HG03469 (cell line): ENCODE results near the gene KCNQ2.

Experiments
- ATAC-seq: cut with Tn5 transposase; IDR thresholded peaks from one replicate; pipeline ENCODE4 v1.9.1; 2021; ENCODE audit warnings: mild to moderate bottlenecking, moderate library complexity, moderate number of reproducible peaks; ENCODE audit not compliant: unreplicated experiment

KCNQ2 gene

DNA sequence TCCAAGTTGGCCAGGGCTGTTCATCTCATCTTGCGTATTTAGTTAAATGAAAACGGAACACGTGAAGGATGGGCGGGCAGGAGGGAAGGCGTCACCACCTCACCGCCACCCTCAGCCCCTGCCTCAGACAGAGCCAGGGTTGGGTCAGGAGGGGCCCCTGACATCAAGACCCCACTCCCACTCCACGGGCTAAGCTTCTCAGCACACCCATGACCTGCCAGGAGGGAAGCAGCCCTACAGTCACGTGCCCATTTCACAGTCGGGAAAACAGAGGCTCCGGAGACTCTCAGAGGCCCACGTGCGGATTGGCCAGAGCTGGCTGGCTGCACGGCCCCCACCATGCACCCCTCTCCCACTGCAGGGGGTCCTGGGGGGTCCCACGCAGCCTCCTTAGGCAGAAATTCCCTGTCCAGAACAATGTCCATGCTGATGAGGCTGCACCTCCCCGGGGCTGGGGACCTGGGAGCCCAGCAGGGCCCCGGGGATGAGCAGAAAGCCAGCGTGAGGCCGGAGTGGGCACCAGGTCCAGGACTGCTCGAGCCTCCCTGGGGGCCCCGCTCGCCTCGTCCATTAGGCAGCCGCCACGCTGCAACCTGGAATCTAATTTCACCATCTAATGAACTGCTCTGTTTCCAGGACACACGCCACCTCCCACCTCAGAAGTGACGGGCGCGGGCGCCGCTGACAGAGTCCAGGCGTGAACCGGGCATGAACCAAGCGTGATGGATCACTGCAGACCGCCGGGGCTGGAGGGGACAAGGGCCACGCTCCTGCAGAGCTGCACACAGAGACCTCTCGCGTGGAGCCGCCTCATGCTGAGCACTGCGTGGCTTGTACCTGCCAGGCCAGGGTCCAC is 15.8 kb downstream of the KCNQ2 start:
- ATAC-seq = no peak

DNA sequence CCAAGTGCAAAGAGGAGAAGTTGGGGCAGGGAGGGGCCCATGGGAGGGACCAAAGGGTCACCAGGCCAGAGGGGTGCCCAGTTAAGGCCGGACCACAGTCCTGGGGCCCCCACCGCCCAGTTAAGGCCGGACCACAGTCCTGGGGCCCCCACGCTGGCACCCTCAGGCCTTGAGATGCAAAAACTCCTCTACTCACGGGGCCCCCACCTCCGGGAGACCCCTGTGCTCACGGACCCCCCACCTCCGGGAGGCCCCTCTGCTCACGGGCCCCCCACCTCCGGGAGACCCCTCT is 16.9 kb downstream of the KCNQ2 start:
- ATAC-seq = no peak

GRCh38 chr20:63454731-63455567 is 17.5 kb downstream of the KCNQ2 start:
- ATAC-seq = no peak

DNA sequence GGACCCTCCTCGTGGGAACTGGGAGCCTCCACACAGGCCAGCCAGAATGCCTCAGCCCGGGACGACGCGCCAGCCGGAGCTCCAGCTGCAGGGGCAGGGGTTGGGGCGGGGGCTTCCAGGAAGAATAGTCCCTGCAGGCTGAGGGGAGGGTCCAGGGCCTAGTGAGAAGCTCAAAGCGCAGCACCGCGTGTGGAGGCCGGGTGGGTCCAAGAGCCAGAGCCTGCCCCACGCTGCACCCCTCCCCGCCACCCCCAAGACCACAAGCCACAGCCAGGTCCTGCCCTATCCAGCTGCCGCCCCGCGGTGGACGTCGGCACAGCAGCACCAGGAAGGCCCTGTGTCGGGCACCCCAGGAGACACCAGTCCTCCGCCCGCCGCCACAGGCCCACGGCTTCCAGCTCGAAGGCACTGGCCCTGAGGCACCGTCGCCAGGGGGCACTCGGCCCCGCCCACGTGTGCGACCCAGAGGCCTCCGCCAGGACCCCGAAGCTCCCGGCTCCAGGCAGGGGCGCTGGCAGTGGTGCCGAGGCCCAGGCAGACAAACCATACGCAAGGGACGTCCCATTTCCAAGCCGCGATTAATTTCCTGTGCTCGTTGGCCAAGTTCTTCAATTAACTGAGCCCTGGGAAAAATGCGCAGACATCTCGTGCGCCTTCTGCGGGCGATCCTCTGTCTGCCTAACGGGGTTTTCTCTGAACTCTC is 19.5 kb downstream of the KCNQ2 start:
- ATAC-seq = no peak

GRCh38 chr20:63452341-63452740 is 20.1 kb downstream of the KCNQ2 start:
- no peak for ATAC-seq

DNA sequence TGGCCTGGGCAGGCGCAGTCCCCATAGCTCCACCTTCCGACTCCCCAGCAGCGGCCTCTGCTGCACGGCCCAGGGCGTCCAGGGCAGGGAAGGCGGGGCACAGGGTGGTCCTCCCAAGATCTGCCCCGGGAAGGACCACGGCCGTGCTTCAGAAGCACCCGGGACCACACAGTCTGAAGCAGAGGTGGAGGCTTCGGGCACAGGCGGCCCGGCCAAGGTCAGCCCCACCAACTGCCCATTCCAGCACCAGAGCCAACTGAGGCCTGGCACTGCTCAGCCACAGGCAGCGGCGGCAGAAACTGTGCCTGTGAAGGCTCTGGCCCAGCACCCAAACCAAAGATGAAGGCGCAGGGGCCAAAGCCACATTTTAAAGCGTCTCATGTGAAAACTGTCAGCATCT is 20.6 kb downstream of the KCNQ2 start:
- ATAC-seq = no peak

DNA sequence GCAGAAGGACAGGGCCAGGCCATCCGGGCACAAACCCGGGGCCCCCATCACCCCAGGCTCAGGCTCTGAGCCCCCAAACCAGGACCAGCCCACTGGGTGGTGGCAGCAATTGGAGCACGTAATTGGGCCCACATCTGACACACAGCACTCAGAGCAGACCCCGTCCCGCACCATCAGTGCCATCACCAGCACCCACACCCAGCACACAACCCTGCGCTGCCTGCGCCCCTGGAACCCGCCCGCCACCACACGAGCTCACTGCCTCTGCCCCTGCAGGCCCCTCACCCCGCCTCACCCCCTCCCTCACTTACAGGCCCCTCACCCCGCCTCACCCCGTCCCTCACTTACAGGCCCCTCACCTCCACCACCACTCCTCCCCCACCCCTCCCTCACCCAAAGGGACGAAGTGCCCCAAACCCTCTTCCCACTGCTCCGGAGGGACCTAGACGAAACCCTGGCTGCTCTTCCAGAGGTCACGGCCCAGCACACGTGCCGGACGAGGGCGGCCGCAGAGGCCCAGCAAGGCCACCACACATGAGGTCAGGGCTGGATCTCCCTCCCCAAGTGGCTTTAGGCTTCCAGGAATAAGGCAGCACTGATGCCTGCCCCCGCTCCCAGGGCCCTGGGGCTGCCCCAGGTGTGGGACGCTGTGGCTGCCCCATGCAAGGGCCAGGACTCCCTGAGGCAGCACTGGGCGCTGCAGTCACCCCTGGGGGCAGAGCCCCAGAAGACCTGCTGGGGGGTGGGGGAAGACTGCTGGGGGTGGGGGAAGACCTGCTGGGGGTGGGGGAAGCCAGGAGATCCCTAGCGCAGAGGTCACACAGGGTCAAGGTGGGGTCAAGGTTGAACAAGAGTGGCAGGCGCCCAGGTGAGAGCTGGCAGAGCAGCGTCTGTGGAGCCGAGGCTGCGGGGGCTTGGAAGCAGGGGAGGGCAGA is 22.4 kb downstream of the KCNQ2 start:
- ATAC-seq = no peak

GRCh38 chr20:63449025-63449424 is 23.4 kb downstream of the KCNQ2 start:
- ATAC-seq = no peak

- ATAC-seq = no peak
Measured at GRCh38 chr20:63448031-63448430, 24.4 kb downstream of the KCNQ2 start.

DNA sequence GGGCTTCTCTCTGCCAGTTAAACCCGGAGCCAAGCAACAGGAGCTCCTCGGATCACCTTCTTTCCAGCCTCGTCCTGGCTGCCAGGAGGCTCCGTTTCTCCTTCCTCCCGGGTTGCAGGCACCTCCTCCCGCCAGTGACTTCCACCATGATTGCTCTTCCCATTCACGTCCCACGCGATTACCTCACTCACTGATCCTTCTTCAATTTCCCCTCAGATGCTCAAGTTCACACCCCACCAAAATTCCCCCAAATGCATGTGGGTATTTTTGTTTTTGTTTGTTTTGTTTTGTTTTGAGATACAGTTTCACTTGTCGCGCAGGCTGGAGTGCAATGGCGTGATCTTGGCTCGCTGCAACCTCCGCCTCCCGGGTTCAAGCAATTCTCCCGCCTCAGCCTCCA is 25.1 kb downstream of the KCNQ2 start:
- no peak for ATAC-seq

DNA sequence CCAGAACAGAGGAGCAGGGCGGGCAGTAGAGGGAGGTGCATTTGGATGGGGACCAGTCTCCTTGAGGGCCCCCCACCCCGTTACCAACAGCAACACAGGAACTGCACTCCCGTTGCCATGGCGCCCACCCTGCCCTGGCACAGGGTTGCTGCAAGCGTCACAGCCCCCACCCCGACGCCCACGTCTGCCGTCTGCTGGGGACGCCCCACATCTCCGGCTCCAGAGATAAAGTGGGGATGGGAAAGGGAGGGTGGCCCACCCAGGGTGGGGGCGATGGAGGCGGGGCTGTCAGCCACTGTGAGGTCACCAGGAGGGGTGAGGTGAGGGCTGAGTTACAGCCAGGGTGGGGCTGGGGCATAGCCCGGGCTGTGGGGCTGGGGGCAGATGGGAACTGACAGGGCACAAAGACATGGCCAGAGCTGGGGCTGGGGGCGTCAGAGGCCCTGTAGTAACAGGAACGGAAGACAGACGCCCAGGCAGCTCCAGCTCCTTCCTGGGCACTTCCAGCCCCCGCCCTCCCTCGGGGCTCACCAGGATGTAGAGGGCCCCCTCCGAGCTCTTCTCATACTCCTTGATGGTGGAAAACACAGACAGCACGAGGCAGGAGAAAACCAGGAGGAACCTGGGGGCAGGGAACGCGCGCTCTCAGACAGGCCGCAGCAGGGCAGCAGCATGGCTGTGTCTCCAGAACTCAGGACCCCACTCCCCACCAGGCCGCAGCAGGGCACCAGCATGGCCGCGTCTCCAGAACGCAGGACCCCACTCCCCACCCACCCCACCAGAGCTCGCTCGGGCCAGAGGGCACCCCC is 26.0 kb downstream of the KCNQ2 start:
- no peak for ATAC-seq

DNA sequence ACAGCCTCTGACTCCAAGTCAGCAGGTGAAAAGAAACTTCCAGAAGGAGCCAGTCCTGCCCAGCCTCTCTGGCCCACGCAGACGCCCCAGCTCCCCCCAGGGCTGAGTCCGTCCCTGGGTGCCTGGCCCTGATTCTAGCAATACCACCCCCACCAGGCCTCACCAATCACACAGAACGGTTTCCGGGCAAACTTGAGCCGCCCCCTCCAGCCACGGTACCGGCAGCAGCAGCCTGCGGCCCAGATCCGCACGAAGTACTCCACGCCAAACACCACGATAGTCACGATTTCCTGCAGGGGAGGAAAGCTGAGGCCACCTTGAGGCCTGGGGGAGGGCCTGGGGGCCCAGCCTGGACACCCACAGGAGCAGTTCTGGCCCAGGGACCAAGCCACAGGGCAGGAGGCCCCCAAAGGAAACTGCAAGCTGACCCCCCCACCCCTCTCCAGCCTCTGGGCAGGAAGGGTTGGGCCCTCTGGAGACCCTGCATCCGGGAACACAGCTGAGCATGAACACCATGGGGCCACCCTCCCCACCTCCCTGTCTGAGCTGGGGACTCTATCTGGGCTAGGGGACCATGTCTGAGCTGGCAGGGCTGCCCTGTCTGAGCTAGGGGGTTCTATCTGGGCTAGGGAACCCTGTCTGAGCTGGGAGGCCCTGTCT is 27.2 kb downstream of the KCNQ2 start:
- no peak for ATAC-seq

DNA sequence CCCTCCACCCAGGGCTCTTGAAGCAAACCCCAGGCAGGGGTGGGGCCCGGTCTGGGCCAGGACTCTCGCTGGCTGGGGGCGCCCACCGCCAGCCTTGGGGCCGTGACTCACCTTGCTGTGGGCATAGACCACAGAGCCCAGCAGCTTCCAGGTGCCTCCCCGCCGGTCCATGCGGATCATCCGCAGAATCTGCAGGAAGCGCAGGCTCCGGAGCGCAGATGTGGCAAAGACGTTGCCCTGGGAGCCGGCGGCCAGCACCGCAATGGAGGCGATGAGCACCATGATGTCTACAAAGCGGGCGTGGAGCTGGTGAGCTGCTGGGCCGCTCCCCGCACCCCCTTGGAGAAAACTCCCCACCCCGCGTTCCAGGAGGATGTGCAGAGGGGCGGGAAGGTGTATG is 27.9 kb downstream of the KCNQ2 start:
- ATAC-seq = no peak

DNA sequence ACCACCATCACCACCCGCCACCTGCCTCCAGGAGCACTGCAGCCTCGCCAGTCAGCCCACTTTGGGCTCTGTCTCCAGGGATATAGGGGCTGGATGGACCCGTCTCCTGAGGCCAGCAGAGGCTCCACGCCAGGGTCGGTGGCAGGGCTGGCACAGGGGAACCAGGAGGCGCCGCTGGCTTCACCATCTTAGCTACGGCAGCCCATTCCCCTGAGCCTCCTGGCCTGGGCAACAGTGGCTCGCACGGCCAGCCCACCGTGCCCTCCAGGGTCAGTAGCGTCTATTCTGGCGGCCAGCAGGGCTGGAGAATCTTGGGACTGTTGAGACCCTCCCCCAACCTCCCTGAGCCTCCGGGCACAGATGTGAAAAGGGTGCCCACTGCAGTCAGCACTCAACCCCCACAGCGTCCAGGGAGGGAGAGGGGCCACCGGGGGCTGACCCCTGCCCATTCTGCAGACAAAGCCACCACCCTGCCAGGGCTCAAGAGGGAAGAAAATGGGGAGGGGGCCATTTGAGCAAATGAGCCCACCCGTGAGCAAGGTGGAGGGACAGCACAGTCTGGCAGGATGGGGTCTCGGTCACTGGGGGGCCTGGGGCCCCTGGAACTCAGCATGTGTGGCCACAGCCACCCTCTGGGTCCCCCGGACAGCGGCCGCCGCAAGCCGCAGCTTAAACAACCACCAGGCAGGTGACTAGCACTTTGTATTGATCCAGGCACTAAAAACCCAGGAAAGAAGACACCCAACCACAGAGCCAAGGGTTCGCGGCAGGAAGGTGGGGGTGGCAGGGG is 28.7 kb downstream of the KCNQ2 start:
- ATAC-seq = no peak

DNA sequence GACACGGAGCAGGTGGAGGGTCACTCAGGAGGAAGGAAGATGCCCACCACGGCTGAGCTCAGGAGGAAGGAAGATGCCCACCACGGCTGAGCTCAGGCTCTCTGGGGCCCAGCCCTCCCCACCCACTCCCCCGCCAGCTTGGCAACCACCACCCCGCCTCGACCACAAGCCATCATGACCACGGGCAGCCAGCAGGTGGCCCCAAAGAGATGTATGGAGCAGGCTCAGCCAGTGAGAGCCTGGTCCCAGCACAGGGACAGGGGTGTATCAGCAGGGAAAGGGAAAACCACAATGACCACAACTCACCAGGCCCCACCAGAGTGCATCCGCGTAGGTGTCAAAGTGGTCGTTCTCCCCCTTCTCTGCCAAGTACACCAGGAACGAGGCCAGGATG is 30.4 kb downstream of the KCNQ2 start:
- ATAC-seq = no peak

DNA sequence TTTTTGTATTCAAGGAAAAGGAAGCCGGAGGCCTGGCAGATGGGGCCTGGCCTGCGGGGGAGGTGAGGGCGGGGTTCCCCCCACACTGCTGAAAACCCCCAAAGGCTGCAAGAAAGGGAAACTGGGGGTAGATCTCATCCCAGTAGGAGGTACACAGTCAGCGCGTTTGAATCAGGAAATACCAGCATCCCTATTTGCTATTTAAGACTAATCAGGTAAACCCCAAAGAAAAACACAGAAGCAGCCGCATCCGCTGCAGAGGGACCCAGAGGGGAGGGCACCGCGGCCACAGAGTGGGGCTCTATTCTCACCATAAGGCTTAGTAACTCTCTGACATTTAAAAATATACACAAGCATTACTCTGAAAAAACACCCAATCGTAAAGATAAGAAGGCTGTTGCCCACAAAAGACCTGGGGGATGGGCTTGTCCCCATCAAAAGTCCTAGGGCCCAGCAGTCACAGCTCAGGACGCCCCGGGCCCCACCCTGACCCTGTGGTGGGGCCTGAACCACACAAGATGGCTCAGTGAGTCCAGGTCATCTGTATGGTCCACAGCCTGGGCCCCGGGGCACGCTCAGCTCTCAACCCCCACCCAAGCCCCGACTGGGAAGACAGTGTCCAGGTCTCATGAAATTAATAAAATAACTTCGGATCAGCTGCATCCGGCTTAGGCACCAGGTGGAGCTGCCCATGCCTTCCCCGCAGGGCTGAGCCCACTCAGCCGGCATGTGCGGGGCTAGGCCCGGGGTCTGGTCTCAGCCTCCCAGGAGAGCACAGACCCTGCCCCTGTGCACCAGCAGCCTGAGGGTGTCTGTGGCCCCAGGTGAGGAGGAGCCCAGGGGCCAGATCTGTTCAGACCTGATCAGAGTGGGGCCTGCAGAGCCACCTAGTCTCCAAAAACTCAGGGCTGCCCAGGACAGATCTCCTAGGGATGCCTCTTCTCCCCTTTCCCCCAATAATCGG is 31.0 kb downstream of the KCNQ2 start:
- no peak for ATAC-seq

DNA sequence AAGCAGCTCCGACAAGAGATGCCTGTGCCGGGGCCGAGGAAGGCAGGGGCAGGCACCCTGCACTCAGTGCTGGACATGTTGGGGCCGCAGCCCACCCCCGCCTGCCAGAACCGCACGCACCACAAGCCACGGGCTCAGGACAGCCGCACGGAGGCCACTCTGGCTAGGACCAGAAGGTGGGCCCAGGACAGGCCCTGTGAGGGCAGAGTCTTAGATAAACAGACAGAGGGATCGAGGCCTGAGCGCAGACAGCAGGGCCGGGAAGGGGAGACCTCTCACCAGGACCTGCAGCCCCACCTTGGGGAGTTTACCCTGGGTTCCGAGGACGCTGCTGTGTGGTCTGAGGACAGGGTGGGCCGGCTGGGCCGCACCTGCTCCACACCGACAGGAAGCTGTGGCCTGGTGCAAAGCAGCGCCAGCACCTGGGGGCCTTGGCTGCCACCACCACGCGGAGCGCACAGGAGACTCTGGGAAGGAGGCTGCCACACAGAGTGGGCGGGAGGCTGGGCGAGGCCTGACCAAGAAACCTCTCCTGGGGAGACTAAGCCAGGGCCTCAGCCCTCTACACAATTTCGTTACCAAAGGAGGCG is 32.0 kb downstream of the KCNQ2 start:
- ATAC-seq = no peak
